ENCODE results near the gene INTS1. TPM values are rescaled to one million over a fixed set of nuclear protein-coding genes. Genes with fewer than 3 reads are reported as not detected.

Gene INTS1
- total RNA-seq, 1 experiment from 2014 or later: 122 TPM

DNA sequence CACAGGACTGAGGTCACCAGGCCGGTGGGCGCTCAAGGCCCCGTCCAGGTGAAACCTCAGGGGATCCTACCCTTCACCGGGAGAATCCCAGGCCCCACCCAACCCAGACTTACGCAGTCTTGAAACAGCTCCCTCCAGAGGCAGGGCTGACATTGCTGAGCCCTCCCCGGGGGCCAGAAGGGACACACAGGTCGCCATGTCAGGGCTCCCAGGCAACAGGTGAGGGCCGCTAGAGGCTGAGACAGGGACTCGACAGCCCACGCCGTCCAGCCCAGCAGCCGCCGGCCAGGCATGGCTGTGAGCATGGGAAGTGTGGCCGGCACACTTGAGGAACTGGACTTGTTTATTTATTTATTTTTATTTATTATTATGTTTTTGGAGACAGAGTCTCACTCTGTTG, 55.2 kb downstream of the INTS1 start:
- intact Hi-C loops (cut with micrococcal nuclease; ENCODE audit: unreplicated experiment): no loop called here
- no peak for DNase-seq
- H3K36me3 ChIP-seq (ENCODE audit: control insufficient read depth, insufficient read depth, low read length): no peaks in the 10 kb centered on the region
- no peaks in the 10 kb centered on the region for H3K9me3 Mint-ChIP-seq (ENCODE audit: unreplicated experiment)
- H3K4me3 Mint-ChIP-seq (ENCODE audit: unreplicated experiment): no peak overlapping the region
- H3K27ac Mint-ChIP-seq (ENCODE audit: unreplicated experiment): no peak overlapping the region
- ChIA-PET POLR2A (no interaction called here), CTCF (no interaction called here)
- H3K4me3 ChIP-seq (ENCODE audit: low read depth, low read length): no peak overlapping the region
- H3K27me3 Mint-ChIP-seq (ENCODE audit: insufficient read depth, unreplicated experiment): no peaks in the 10 kb centered on the region
- no peaks in the 10 kb centered on the region for H3K27me3 ChIP-seq (replicated peaks; ENCODE audit: control insufficient read depth, insufficient read depth, low read length)
- no peaks in the 10 kb centered on the region for H3K4me1 ChIP-seq
- peaks cover 6% of the 10 kb centered on the region for H3K36me3 Mint-ChIP-seq (ENCODE audit: insufficient read depth, unreplicated experiment)
- no peaks in the 10 kb centered on the region for H3K4me1 Mint-ChIP-seq (ENCODE audit: low read depth, unreplicated experiment)
- no TSS peak for BruUV-seq (replicated peaks)
- H3K9me3 ChIP-seq: no peaks in the 10 kb centered on the region
- TF ChIP-seq CTCF (IDR thresholded peaks at IDR 0.05; ENCODE audit: insufficient read depth in 1 of 2, low read depth in 1 of 2, low read length in 1 of 2, severe bottlenecking in 1 of 2, unreplicated experiment in 1 of 2): no peak

- POLR2A ChIA-PET: no interaction called here
- H3K36me3 Mint-ChIP-seq (ENCODE audit: insufficient read depth, unreplicated experiment): peaks cover 6% of the 10 kb centered on the region
- intact Hi-C loops (cut with micrococcal nuclease; ENCODE audit: unreplicated experiment): no loop called here
Measured at GRCh38 chr7:1447551-1448244, 56.5 kb downstream of the INTS1 start.

GRCh38 chr7:1447112-1447511, 57.1 kb downstream of the INTS1 start:
- POLR2A ChIA-PET: no interaction called here
- H3K4me3 Mint-ChIP-seq (ENCODE audit: unreplicated experiment): no peak overlapping the region
- no TSS peak for BruUV-seq (replicated peaks)
- no peaks in the 10 kb centered on the region for H3K36me3 ChIP-seq (ENCODE audit: control insufficient read depth, insufficient read depth, low read length)
- no peak for TF ChIP-seq CTCF (IDR thresholded peaks at IDR 0.05; ENCODE audit: insufficient read depth in 1 of 2, low read depth in 1 of 2, low read length in 1 of 2, severe bottlenecking in 1 of 2, unreplicated experiment in 1 of 2)
- H3K9me3 Mint-ChIP-seq (ENCODE audit: unreplicated experiment): no peaks in the 10 kb centered on the region
- CTCF ChIA-PET: interaction anchor here (0.7 kb wide), 1 partner anchor 224 kb away, joined by 6 read pairs; no protein-coding TSS in a partner anchor
- H3K27ac Mint-ChIP-seq (ENCODE audit: unreplicated experiment): no peak overlapping the region
- no peaks in the 10 kb centered on the region for H3K9me3 ChIP-seq
- no peak overlapping the region for H3K4me3 ChIP-seq (ENCODE audit: low read depth, low read length)
- no peaks in the 10 kb centered on the region for H3K4me1 Mint-ChIP-seq (ENCODE audit: low read depth, unreplicated experiment)
- H3K27me3 ChIP-seq (replicated peaks; ENCODE audit: control insufficient read depth, insufficient read depth, low read length): no peaks in the 10 kb centered on the region
- peaks cover 6% of the 10 kb centered on the region for H3K36me3 Mint-ChIP-seq (ENCODE audit: insufficient read depth, unreplicated experiment)
- H3K27me3 Mint-ChIP-seq (ENCODE audit: insufficient read depth, unreplicated experiment): no peaks in the 10 kb centered on the region
- intact Hi-C loops (cut with micrococcal nuclease; ENCODE audit: unreplicated experiment): no loop called here
- no peaks in the 10 kb centered on the region for H3K4me1 ChIP-seq
- no peak for DNase-seq

More at GRCh38 chr7:1447551-1448244, 56.5 kb downstream of the INTS1 start:
- no peaks in the 10 kb centered on the region for H3K4me1 ChIP-seq
- no peak overlapping the region for H3K27ac Mint-ChIP-seq (ENCODE audit: unreplicated experiment)
- no peak for TF ChIP-seq CTCF (IDR thresholded peaks at IDR 0.05; ENCODE audit: insufficient read depth in 1 of 2, low read depth in 1 of 2, low read length in 1 of 2, severe bottlenecking in 1 of 2, unreplicated experiment in 1 of 2)
- no peaks in the 10 kb centered on the region for H3K27me3 Mint-ChIP-seq (ENCODE audit: insufficient read depth, unreplicated experiment)
- no TSS peak for BruUV-seq (replicated peaks)
- H3K9me3 ChIP-seq: no peaks in the 10 kb centered on the region
- CTCF ChIA-PET: no interaction called here
- DNase-seq: no peak
- no peak overlapping the region for H3K4me3 Mint-ChIP-seq (ENCODE audit: unreplicated experiment)
- H3K9me3 Mint-ChIP-seq (ENCODE audit: unreplicated experiment): no peaks in the 10 kb centered on the region
- H3K4me3 ChIP-seq (ENCODE audit: low read depth, low read length): no peak overlapping the region
- no peaks in the 10 kb centered on the region for H3K27me3 ChIP-seq (replicated peaks; ENCODE audit: control insufficient read depth, insufficient read depth, low read length)
- H3K36me3 ChIP-seq (ENCODE audit: control insufficient read depth, insufficient read depth, low read length): no peaks in the 10 kb centered on the region
- H3K4me1 Mint-ChIP-seq (ENCODE audit: low read depth, unreplicated experiment): no peaks in the 10 kb centered on the region
